ENCODE data around the gene FAAH2.
"Not testable (repeated sequence)": the region's sequence is repeated elsewhere in the genome, so short reads cannot be mapped to it uniquely, and the experiment has no call there.

Gene FAAH2

DNA sequence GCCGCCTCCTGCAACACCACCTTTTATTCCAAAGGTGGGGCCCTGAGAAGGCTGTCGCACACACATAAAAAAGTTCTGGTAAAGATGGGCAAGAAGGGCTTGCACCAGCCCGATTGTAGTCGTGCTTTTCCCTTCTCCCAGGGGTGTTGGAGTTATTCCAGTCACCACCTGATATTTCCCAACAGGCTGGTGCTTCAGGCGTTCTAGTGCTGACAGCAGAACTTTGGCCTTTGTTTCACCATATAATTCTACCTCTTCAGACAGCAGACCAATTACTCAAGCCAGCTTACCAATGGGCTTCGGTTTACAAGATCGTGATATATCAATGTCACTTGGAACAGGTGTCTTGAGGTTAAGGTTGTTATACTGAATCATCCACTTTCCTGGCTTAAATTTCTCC is 107.7 kb downstream of the FAAH2 start:
- DNase-seq, result not testable (repeated sequence)

DNA sequence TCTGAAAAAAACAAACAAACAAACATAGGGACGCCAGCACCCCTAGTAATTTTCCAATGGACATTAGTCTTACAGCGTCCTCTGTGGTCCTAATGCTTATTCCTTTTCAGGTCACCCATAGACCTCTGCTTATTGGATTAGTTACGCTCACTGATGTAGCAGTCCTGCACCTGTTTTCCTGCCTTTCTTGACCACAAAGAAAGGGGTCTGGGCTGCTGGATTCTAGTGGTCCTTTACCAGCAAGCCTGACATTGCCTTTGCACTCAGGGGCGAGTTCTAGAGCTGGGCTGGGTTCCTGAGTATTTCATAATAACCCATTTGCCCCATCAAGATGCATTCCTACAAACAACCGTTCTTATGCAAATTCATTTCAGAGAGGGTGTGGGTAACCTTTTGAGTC is 116.7 kb downstream of the FAAH2 start:
- not testable (repeated sequence) for DNase-seq

DNA sequence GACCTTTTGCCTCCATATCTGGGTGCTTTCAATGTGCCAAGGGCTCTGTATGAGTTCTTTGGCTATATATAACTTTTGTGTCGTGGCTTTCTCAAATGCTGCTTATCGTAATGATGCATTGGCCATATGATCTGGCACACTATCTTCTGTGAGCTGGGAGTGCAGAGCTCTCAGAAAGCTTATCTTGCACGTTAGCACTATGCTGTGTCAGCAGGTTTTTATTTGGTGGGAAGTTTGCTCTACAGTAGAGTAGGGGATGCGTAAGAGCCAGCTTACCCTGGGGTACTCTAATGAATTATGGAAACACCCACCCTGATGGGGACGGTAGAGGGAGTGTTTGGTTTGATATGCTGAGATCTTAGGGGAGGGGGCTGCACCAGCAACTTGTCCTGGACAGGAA is 119.6 kb downstream of the FAAH2 start:
- no peak for DNase-seq

DNA sequence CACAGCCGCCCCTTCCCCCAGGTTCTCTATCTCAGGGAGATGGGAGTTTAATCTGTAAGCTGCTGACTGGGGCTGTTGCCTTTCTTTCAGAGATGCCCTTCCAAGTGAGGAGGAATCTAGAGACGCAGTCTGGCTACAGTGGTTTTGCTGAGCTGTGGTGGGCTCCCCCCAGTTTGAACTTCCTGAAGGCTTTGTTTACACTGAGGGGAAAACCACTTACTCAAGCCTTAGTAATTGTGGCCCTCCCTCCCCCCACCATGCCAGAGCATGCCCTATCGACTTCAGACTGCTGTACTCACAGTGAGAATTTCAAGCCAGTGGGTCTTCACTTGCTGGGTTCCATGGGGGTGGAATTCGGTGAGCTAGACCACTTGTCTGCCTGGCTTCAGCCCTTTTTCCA is 131.3 kb downstream of the FAAH2 start:
- DNase-seq, result no peak

DNA sequence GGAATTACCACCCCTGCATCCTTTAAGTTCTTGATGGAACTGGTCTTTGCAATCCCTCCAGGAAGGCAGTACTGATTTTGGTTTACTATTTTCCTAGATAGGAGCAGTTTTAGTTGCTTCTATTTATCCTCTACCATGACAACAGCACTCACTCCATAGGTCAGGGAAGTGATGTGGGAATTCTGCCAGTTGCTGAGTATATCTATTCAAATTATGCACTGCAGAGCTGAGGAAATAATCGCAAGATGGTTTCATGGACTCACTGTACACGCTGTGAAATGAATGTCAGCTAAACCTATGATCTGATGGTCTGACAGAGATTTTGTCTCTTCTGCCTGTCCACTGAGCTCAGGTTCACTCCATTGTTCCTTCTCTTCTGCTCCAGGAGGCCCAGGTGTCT is 135.8 kb downstream of the FAAH2 start:
- no peak for DNase-seq

DNA sequence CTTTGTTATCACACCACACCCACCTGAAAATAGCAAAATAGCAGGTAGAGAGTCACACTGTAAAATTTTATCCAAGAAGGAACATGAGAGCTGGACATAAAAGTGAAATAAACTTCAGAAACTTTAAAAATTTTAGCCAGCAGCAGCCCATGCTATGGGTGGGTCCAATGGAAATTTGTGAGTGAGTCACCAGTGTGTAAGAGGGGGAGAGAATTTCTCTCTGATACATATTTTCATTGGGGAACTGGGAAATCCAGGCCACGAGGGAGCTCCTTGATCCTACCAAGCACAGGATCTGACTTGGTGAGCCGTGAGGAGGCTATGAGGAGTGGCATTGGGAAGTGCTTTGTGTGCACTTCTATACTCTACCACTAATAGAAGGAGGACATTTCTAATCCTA is 136.3 kb downstream of the FAAH2 start:
- DNase-seq, result no peak

DNA sequence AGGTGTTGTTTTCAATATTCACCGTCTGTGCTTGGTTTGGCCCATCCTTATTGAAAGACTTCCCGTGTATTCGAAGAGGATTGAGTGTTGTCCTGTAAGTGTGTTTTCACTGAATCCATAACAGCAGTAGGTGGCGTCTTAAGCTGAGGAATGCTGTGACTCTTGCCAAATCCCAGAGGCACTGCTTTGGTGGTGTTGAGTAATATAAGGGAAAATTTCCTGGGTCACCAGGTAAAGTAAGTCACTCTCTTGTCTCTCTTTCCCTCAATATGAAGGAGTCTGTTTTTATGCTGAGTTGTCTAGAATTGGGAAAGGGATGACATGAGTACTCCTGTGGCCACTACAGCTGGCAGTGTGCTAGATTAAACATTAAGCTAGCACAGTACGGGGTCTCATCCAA is 158.6 kb downstream of the FAAH2 start:
- DNase-seq, result no peak

DNA sequence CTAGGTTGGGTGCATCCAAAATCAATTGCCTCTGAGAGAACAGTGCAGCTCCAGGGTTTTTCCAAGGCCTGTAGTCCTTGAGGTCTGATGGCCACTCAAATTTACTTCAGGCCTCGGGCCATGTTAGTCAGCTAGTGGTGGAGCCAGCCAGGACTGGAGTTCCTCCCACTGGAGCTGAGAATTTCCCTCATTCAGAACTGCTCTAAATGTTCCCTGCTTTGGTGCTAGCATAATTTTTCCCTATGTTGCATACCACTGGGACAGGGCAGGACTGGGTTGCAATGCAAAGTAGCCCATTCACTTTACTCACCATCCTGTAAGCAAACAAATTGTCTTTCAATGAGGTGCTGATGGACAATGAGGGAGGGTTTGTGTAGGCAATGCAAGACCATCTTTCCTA is 159.3 kb downstream of the FAAH2 start:
- no peak for DNase-seq

DNA sequence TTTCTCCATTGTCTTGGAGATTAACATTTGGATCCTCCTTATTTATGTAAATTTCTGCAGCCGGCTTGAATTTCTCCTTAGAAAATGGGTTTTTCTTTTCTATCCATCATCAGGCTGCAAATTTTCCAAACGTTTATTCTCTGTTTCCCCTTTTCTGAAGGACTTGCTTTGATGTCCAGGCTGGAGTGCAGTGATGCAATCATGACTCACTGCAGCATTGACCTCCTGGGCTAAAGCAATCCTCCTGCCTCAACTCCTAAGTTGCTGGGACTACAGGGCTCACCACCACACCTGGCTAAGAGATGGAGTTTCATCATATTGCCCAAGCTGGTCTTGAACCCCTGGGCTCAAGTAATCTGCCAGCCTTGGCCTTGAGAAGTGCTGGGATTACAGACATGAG is 161.3 kb downstream of the FAAH2 start:
- peak; percentile 40 for DNase-seq

DNA sequence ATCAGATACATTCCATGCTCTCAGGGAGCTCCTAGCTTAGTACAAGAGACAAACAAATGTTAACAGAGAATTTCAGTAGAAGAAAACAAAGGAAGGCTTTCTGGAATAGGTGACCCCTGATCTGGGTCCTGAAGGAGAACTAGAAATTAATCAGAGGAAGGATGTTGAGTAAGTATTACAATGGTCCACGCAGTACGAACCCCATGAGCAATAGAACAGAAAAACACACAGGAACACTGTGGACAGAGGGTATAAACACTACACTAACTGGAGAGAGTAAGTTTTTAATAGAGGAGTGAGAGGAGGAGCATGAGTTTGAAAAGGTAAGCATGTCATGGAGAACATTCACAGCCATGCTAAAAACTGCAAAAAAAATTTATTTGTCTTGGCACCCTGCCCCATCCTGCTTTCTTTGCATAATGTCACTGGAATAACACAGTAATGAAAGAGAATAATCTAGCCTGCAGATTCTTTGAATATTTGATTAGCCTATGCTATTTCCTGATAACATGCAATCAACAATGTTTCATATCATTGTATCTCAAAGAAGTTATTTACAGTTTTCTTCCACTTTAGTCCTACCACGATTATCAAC is 165.0 kb downstream of the FAAH2 start:
- DNase-seq, result peak; percentile 13

DNA sequence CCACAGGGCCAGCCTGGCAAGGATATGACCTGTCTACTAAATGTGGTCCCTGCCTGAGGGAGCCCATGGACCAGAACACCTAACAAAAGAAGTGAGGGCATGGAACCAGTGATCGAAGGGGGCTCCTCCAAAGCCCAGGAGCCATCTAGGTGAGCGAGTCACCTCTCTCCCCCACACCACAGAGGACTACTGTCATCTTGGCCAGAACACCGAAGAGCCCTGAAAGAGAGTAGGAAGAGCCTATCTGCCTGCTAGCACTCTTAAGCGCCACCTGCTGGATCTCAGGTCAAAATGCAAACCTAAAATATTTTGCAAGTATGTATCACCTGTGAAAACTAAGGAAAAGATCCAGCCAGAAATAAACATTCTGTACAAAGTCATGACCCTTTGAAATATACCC is 167.4 kb downstream of the FAAH2 start:
- DNase-seq, result peak; percentile 72

DNA sequence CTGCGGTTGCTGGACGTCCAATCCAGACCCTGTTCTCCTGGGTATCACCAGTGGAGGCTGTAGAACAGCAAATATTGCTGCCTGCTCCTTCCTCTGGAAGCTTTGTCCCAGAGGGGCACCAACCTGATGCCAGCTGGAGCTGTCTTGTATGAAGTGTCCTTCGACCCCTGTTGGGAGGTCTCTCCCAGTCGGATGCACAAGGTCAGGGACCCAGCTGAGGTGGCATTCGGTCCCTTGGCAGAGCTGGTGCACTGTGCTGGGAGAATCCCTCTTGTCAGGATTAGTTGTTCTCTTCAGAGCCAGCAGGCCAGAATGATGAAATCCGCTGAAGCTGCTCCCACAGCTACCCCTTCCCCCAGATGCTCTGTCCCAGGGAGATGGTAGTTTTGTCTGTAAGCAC is 195.0 kb downstream of the FAAH2 start:
- no peak for DNase-seq

DNA sequence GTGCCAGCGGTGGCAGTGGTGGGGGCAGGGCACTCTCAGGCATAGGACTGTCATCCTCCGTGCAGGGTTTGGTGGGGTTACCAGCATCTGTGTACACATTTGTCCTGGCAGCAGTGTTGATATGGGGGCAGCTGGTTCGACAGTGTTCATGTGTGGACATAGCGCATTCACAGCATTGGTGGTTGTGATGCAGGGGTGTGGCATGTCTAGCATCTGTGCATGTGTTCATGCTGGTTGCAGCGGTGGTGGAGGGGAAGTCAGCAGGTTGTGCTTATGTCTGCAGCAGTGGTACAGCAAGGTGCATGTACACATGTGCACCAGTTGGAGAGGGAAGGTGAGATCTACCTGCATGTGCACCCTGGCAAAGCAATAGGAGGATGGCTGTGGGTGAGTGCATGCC is 230.0 kb downstream of the FAAH2 start:
- DNase-seq, result no peak

DNA sequence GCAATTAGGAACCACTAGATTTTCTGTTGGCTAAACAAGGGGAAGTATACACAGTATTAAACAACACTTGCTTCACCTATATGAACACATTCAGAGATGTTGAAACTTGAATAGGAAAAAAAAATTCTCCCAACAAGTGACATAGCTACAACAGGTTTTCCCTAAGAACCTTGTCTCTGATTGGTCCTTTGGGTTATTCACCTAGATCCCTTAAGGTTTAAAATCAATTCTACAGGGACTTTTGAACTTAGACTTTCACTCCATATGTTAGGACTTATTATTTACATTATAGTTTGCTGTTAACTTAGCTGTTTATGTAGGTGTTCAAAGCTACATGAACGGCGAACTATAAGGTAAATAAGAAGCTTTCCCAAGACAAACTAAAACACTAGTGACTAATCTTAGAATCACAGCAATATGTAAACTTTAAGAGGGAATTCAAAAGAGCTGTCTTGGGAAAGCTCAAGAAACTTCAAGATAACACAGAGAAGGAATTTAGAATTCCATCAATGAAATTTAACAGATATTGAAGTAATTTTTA is 233.1 kb downstream of the FAAH2 start:
- DNase-seq, result no peak

DNA sequence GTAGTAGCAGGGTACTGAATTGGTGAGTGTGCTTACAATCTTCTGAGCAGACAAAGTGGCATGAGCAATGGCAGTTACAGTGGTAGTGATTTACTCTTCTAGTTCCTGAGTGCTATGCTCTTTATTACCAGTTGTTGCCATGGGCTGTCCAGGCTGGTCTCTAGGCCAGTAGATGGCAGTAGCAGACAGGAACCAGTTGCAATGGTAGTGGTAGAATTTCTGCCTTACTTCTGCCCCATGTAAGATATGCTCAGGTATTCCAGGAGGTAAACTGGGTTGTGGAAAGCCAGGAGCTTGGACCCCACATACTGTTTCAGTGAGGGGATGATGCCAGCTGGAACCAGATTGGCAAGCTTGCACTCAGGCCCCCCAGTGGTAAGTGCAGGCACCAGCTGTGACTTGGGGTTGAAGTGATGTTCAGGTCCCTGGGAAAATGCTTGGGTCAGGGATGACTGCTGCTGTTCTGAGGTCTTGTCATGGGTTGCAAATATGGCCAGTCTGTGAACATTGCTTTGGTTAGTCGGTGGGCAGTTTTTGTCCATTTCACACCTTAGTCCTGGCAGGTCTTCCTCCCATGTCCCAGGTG is 242.3 kb downstream of the FAAH2 start:
- peak; percentile 68 for DNase-seq

Measured in DMS53 (cell line).